Activated CD8-positive, alpha-beta memory T cell treated with anti-CD3 and anti-CD28 coated beads, Interleukin-2, amount 50 U/mL, for 4 hours (primary cell): ENCODE results near the gene PLEKHH2.

Experiments used
- DNase-seq: peaks from one replicate; pipeline ENCODE4 v3.0.0-alpha.2; 2020

The PLEKHH2 gene

GRCh38 chr2:43764086-43764705 lies 127.1 kb downstream of the PLEKHH2 start:
- no peak for DNase-seq

- DNase-seq = no peak
These were observed 128.9 kb downstream of the PLEKHH2 start for GRCh38 chr2:43766006-43766405.

- peak; percentile 80 for DNase-seq
These were observed 137.0 kb downstream of the PLEKHH2 start, which contains the start of gene DYNC2LI1 for GRCh38 chr2:43773876-43774613. DYNC2LI1 (plus strand) TSS chr2:43774039; CDS start chr2:43774139, 100 bp downstream.

GRCh38 chr2:43774617-43775016 lies 137.6 kb downstream of the PLEKHH2 start:
- DNase-seq = no peak

GRCh38 chr2:43776324-43776723 lies 139.3 kb downstream of the PLEKHH2 start:
- DNase-seq = no peak

GRCh38 chr2:43777306-43777926 lies 140.4 kb downstream of the PLEKHH2 start:
- no peak for DNase-seq

GRCh38 chr2:43778233-43778632 lies 141.2 kb downstream of the PLEKHH2 start:
- DNase-seq = no peak

- no peak for DNase-seq
These were observed 150.8 kb downstream of the PLEKHH2 start for GRCh38 chr2:43787895-43788294.

- DNase-seq = no peak
These were observed 151.6 kb downstream of the PLEKHH2 start for GRCh38 chr2:43788646-43789045.

GRCh38 chr2:43790147-43790546 lies 153.1 kb downstream of the PLEKHH2 start:
- no peak for DNase-seq

- DNase-seq = no peak
These were observed 154.1 kb downstream of the PLEKHH2 start for GRCh38 chr2:43791035-43791765.

GRCh38 chr2:43792653-43793052 lies 155.6 kb downstream of the PLEKHH2 start:
- DNase-seq = no peak

- no peak for DNase-seq
These were observed 157.9 kb downstream of the PLEKHH2 start for GRCh38 chr2:43794956-43795355.

- no peak for DNase-seq
These were observed 159.1 kb downstream of the PLEKHH2 start for GRCh38 chr2:43796206-43796605.

- DNase-seq = no peak
These were observed 161.2 kb downstream of the PLEKHH2 start for GRCh38 chr2:43798300-43798699.

- DNase-seq = no peak
These were observed 163.8 kb downstream of the PLEKHH2 start for GRCh38 chr2:43800894-43801293.

- DNase-seq = no peak
These were observed 165.1 kb downstream of the PLEKHH2 start for GRCh38 chr2:43802135-43802534.

- no peak for DNase-seq
These were observed 166.1 kb downstream of the PLEKHH2 start for GRCh38 chr2:43803113-43803512.

GRCh38 chr2:43806719-43807031 lies 169.6 kb downstream of the PLEKHH2 start:
- DNase-seq = no peak

GRCh38 chr2:43810452-43810851 lies 173.4 kb downstream of the PLEKHH2 start:
- DNase-seq = no peak

- no peak for DNase-seq
These were observed 173.8 kb downstream of the PLEKHH2 start for GRCh38 chr2:43810888-43811287.

GRCh38 chr2:43812006-43812405 lies 174.9 kb downstream of the PLEKHH2 start:
- DNase-seq = no peak

GRCh38 chr2:43812947-43813346 lies 175.9 kb downstream of the PLEKHH2 start:
- DNase-seq = no peak

GRCh38 chr2:43814711-43815110 lies 177.7 kb downstream of the PLEKHH2 start:
- no peak for DNase-seq
